ENCODE data around the gene APRT.

Gene APRT

DNA sequence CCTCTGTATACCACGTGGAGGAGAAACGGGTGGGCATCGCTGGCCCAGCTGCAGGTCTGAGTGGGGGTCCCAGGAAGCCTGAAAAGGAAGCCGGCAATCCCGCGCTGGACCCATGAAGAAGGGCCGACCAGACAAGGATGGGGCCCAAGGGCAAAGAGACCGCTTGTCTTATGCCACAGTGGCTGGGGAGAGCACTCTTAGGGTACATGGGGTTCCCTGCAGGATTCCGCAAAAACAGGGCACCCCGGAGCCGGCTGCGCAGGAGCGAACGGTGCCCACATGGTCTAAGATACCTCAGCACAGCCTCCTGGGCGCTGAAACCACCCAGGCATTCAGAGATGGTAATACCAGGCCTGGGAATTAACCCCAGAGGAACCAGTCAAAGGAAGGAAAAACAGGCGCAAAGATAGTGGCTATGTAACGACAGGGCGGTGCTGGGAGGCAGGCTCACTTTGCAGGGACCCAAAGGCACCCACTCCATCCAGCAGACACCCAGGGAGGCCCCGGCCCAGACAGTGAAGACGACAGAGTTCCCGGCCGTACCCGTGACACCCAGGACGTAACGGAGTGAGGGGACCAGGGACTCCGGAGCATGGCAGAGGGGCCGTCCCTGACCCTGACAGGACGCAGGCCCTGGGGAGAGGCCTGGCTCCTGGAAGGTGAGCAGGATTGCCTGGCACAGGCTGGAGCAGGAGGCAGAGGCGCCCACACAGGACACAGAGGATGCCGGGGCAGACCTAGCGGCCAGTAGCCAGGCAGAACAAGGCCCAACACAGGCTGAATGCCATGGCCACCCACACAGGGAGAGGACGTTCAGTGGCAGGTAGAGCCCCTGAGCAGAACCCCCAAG lies 37.0 kb downstream of the APRT start:
- peaks cover 88% of the 10 kb centered on the region for H3K4me1 ChIP-seq (ENCODE audit: control insufficient read depth, insufficient read depth, low read depth, low read length)
- no peak overlapping the region for H2AFZ ChIP-seq (ENCODE audit: low read depth, low read length)
- H2AK5ac ChIP-seq (ENCODE audit: low read length, severe bottlenecking) = peak overlapping the region; percentile 69
- WGBS = 94% methylated on average over 32 of the region's 32 CpGs
- peak overlapping the region; percentile 74 to 92 for H3K4ac ChIP-seq (ENCODE audit: low read depth in 1 of 2, low read length in 2 of 2)
- peak overlapping the region; percentile 45 for H3K9ac ChIP-seq (ENCODE audit: low read length)
- H4K91ac ChIP-seq (ENCODE audit: low read length) = peak overlapping the region; percentile 36
- H3K18ac ChIP-seq (ENCODE audit: low read depth in 1 of 2, low read length in 2 of 2) = peak overlapping the region; percentile 80 to 86
- H3K23ac ChIP-seq (ENCODE audit: low read length in 2 of 2) = peak overlapping the region in 1 of 2 experiments; percentile 67
- H3K27ac ChIP-seq (ENCODE audit: low read length, poor library complexity, severe bottlenecking) = no peak overlapping the region
- no peaks in the 10 kb centered on the region for H3K27me3 ChIP-seq (ENCODE audit: control insufficient read depth in 1 of 2, insufficient read depth in 1 of 2, low read length in 2 of 2)
- peaks cover 0 to 6% of the 10 kb centered on the region in 2 experiments for H3K36me3 ChIP-seq (ENCODE audit: control insufficient read depth in 1 of 2, insufficient read depth in 2 of 2, low read depth in 1 of 2, low read length in 2 of 2)
- H2BK120ac ChIP-seq (ENCODE audit: low read depth, low read length) = peak overlapping the region; percentile 93
- H3K14ac ChIP-seq (ENCODE audit: low read length in 2 of 2) = peak overlapping the region in 1 of 2 experiments; percentile 68
- no peak overlapping the region for H2BK5ac ChIP-seq (ENCODE audit: low read depth, low read length, poor library complexity, severe bottlenecking)
- no peak for DNase-seq
- no peak overlapping the region for H3K4me3 ChIP-seq (ENCODE audit: insufficient read depth in 1 of 2, low read depth in 1 of 2, low read length in 2 of 2)
- H2BK12ac ChIP-seq (ENCODE audit: low read length in 2 of 2) = peak overlapping the region; percentile 93 to 94
- peak overlapping the region; percentile 96 for H2BK15ac ChIP-seq (ENCODE audit: low read depth, poor library complexity, severe bottlenecking)
- H4K8ac ChIP-seq (ENCODE audit: low read length) = peak overlapping the region; percentile 70
- peaks cover 11% of the 10 kb centered on the region for H3K79me1 ChIP-seq (replicated peaks; ENCODE audit: low read length, poor library complexity, severe bottlenecking)
- no peaks in the 10 kb centered on the region for H3K9me3 ChIP-seq (ENCODE audit: control insufficient read depth, low read length)
- no peak overlapping the region for H3K4me2 ChIP-seq (ENCODE audit: low read length, poor library complexity, severe bottlenecking)

DNA sequence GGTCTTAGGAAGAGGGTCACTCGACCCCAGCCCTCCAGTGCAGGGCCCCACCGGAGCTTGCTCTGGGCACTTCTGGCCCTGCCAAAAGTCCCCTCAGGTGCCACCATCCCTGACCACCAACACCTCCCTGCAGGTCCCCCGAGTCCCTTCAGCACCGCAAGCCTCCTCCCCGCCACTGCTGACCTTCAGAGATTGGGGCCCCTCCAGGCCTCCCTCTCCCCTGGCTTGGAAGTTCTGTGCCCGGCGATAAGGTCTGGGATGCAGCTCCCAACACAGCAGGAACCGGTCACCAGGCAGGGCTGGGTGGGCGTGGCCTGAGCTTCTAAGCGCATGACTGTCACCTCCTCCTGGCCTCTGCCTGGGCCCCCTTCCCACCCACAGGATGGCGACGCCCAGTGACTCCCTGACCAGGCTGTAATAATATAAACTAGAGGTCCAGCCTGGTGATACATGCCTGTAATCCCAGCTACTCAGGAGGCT lies 37.9 kb downstream of the APRT start:
- peak overlapping the region; percentile 93 for H2BK120ac ChIP-seq (ENCODE audit: low read depth, low read length)
- no peak overlapping the region for H3K14ac ChIP-seq (ENCODE audit: low read length in 2 of 2)
- peaks cover 14% of the 10 kb centered on the region for H3K79me1 ChIP-seq (replicated peaks; ENCODE audit: low read length, poor library complexity, severe bottlenecking)
- no peak overlapping the region for H2AFZ ChIP-seq (ENCODE audit: low read depth, low read length)
- H3K4me1 ChIP-seq (ENCODE audit: control insufficient read depth, insufficient read depth, low read depth, low read length) = peaks cover 88% of the 10 kb centered on the region
- peak overlapping the region; percentile 51 for H4K8ac ChIP-seq (ENCODE audit: low read length)
- H2BK15ac ChIP-seq (ENCODE audit: low read depth, poor library complexity, severe bottlenecking) = peak overlapping the region; percentile 60
- peak overlapping the region; percentile 97 to 98 for H2BK12ac ChIP-seq (ENCODE audit: low read length in 2 of 2)
- peak; percentile 92 for DNase-seq
- peak overlapping the region; percentile 98 for H4K91ac ChIP-seq (ENCODE audit: low read length)
- no peak overlapping the region for H3K4me2 ChIP-seq (ENCODE audit: low read length, poor library complexity, severe bottlenecking)
- WGBS = 36% methylated on average over 12 of the region's 12 CpGs
- peak overlapping the region in 1 of 2 experiments; percentile 44 for H3K4me3 ChIP-seq (ENCODE audit: insufficient read depth in 1 of 2, low read depth in 1 of 2, low read length in 2 of 2)
- H3K27me3 ChIP-seq (ENCODE audit: control insufficient read depth in 1 of 2, insufficient read depth in 1 of 2, low read length in 2 of 2) = no peaks in the 10 kb centered on the region
- H2BK5ac ChIP-seq (ENCODE audit: low read depth, low read length, poor library complexity, severe bottlenecking) = no peak overlapping the region
- no peaks in the 10 kb centered on the region for H3K9me3 ChIP-seq (ENCODE audit: control insufficient read depth, low read length)
- H3K9ac ChIP-seq (ENCODE audit: low read length) = peak overlapping the region; percentile 60
- H3K27ac ChIP-seq (ENCODE audit: low read length, poor library complexity, severe bottlenecking) = no peak overlapping the region
- H3K36me3 ChIP-seq (ENCODE audit: control insufficient read depth in 1 of 2, insufficient read depth in 2 of 2, low read depth in 1 of 2, low read length in 2 of 2) = peaks cover 0 to 9% of the 10 kb centered on the region in 2 experiments
- peak overlapping the region; percentile 56 to 90 for H3K4ac ChIP-seq (ENCODE audit: low read depth in 1 of 2, low read length in 2 of 2)
- no peak overlapping the region for H3K23ac ChIP-seq (ENCODE audit: low read length in 2 of 2)
- no peak overlapping the region for H2AK5ac ChIP-seq (ENCODE audit: low read length, severe bottlenecking)
- peak overlapping the region; percentile 92 to 99 for H3K18ac ChIP-seq (ENCODE audit: low read depth in 1 of 2, low read length in 2 of 2)

- H2BK15ac ChIP-seq (ENCODE audit: low read depth, poor library complexity, severe bottlenecking) = peak overlapping the region; percentile 60
- peak overlapping the region; percentile 92 to 99 for H3K18ac ChIP-seq (ENCODE audit: low read depth in 1 of 2, low read length in 2 of 2)
- 27% methylated on average over 28 of the region's 29 CpGs for WGBS
Measured at GRCh38 chr16:88772871-88773811, 38.6 kb downstream of the APRT start.

More at GRCh38 chr16:88772871-88773811, 38.6 kb downstream of the APRT start:
- H2BK12ac ChIP-seq (ENCODE audit: low read length in 2 of 2) = peak overlapping the region; percentile 97 to 98
- peak overlapping the region in 1 of 2 experiments; percentile 49 for H3K14ac ChIP-seq (ENCODE audit: low read length in 2 of 2)
- H3K9ac ChIP-seq (ENCODE audit: low read length) = peak overlapping the region; percentile 60
- peaks cover 0 to 9% of the 10 kb centered on the region in 2 experiments for H3K36me3 ChIP-seq (ENCODE audit: control insufficient read depth in 1 of 2, insufficient read depth in 2 of 2, low read depth in 1 of 2, low read length in 2 of 2)
- H2BK5ac ChIP-seq (ENCODE audit: low read depth, low read length, poor library complexity, severe bottlenecking) = no peak overlapping the region
- H3K23ac ChIP-seq (ENCODE audit: low read length in 2 of 2) = peak overlapping the region in 1 of 2 experiments; percentile 36
- H2BK120ac ChIP-seq (ENCODE audit: low read depth, low read length) = peak overlapping the region; percentile 93
- peak; percentile 96 for DNase-seq
- H3K27ac ChIP-seq (ENCODE audit: low read length, poor library complexity, severe bottlenecking) = peak overlapping the region; percentile 73
- peak overlapping the region; percentile 6 for H3K4me2 ChIP-seq (ENCODE audit: low read length, poor library complexity, severe bottlenecking)
- peak overlapping the region; percentile 95 for H4K8ac ChIP-seq (ENCODE audit: low read length)
- H3K4me3 ChIP-seq (ENCODE audit: insufficient read depth in 1 of 2, low read depth in 1 of 2, low read length in 2 of 2) = peak overlapping the region in 1 of 2 experiments; percentile 44
- H2AK5ac ChIP-seq (ENCODE audit: low read length, severe bottlenecking) = no peak overlapping the region
- H3K4me1 ChIP-seq (ENCODE audit: control insufficient read depth, insufficient read depth, low read depth, low read length) = peaks cover 88% of the 10 kb centered on the region
- peak overlapping the region; percentile 56 to 90 for H3K4ac ChIP-seq (ENCODE audit: low read depth in 1 of 2, low read length in 2 of 2)
- H4K91ac ChIP-seq (ENCODE audit: low read length) = peak overlapping the region; percentile 98
- peaks cover 12% of the 10 kb centered on the region for H3K79me1 ChIP-seq (replicated peaks; ENCODE audit: low read length, poor library complexity, severe bottlenecking)
- H2AFZ ChIP-seq (ENCODE audit: low read depth, low read length) = no peak overlapping the region
- no peaks in the 10 kb centered on the region for H3K9me3 ChIP-seq (ENCODE audit: control insufficient read depth, low read length)
- H3K27me3 ChIP-seq (ENCODE audit: control insufficient read depth in 1 of 2, insufficient read depth in 1 of 2, low read length in 2 of 2) = no peaks in the 10 kb centered on the region

Data from mesenchymal stem cell (in vitro differentiated cells and primary cell).